Psoas muscle (tissue), 8 donors: ENCODE data around the gene NSG1. TPM values are rescaled to one million over a fixed set of nuclear protein-coding genes. Genes with fewer than 3 reads are reported as not detected.
"Not testable (repeated sequence)": the region's sequence is repeated elsewhere in the genome, so short reads cannot be mapped to it uniquely, and the experiment has no call there.

Source experiments
- ATAC-seq, 4 donors: fragments of 200-7000 bp; cut with Tn5 transposase; one replicate each; pipeline ENCODE4 v1.9.1; 2020; ENCODE audit warnings: moderate library complexity in 3 of 4, mild to moderate bottlenecking in 2 of 4
- DNase-seq, 2 donors: peaks; one replicate each; pipeline ENCODE4 v3.0.0-alpha.2; 2020
- H3K27ac ChIP-seq: fragments of 200-600 bp; one replicate; pipeline ENCODE4 v1.8.0; 2022
- H3K27me3 ChIP-seq, 3 donors: fragments of 200-600 bp in 1 of 3; one replicate each; pipeline versions ENCODE4 v1.6.1 to v1.8.0; 2013 to 2022; ENCODE audit warnings: low read length in 2 of 3, mild to moderate bottlenecking in 2 of 3, moderate library complexity in 1 of 3; ENCODE audit not compliant: insufficient read depth in 3 of 3
- H3K36me3 ChIP-seq, 2 donors: fragments of 200-600 bp in 1 of 2; one replicate each; pipeline versions ENCODE4 v1.6.1 to v1.8.0; 2013 to 2022; ENCODE audit warnings: low read depth in 1 of 2, mild to moderate bottlenecking in 1 of 2, moderate library complexity in 1 of 2; ENCODE audit not compliant: insufficient read depth in 1 of 2
- H3K4me1 ChIP-seq: fragments of 200-600 bp; one replicate; pipeline ENCODE4 v1.8.0; 2022
- H3K4me3 ChIP-seq: fragments of 200-600 bp; one replicate; pipeline ENCODE4 v1.8.0; 2022; ENCODE audit warnings: mild to moderate bottlenecking
- H3K9me3 ChIP-seq: fragments of 200-600 bp; one replicate; pipeline ENCODE4 v1.8.0; 2022
- WGBS, 3 donors: extraction: QIAGEN DNeasy Blood & Tissue Kit; methylation state at CpG; one replicate each; pipeline versions ENCODE4 v1.1.6 to v1.1.7; 2013; 5-methylcytosine and 5-hydroxymethylcytosine counted together
- intact Hi-C, 2 donors: fragments of 100-400 bp; cut with DNase I; formaldehyde crosslinking; loops; one replicate each; pipeline versions ENCODE4 v1.11.0 to v1.14.2; 2022
- polyA plus RNA-seq, 3 donors: library from polyadenylated mRNA; stranded (reverse); fragments of 200-250 nt; gene quantifications; one replicate each; pipeline ENCODE4 v1.2.3, GENCODE V29; 2013
- total RNA-seq, 4 donors: library from RNA; stranded (reverse); fragmentation: NEBNext Ultra II Directional in 2 of 4; extraction: Animal tissue kit (Norgen Biotek cat#: 25700) in 2 of 4; gene quantifications; one replicate each; pipeline versions ENCODE4 v1.2.1 to v1.2.4, GENCODE V29; 2021 to 2023
- TF ChIP-seq, protein P1 (sequence below): fragments of 200-600 bp; IDR thresholded peaks from one replicate; pipeline ENCODE4 v1.8.0; 2022; ENCODE audit warnings: antibody characterized with exemption
- donor health status: healthy with polysubstance abuse.
- donor health status: DM: no; HTN: no; CAD: no; lungs with moderate emphysema.
- donor health status: Bipolar disorder and iron deficiency.
- donor health status: healthy.
- donor health status: DM: yes; HTN: yes; CAD: no.
- donor health status: DM: no; HTN: no; CAD: no.
- donor health status: DM: no; HTN: no; CAD: no.
- donor health status: DM: yes; HTN: yes; CAD: no.

Gene NSG1
- total and polyA plus RNA-seq, 7 donors, result 0.11 to 0.50 (median 0.28) TPM; not detected in 2

DNA sequence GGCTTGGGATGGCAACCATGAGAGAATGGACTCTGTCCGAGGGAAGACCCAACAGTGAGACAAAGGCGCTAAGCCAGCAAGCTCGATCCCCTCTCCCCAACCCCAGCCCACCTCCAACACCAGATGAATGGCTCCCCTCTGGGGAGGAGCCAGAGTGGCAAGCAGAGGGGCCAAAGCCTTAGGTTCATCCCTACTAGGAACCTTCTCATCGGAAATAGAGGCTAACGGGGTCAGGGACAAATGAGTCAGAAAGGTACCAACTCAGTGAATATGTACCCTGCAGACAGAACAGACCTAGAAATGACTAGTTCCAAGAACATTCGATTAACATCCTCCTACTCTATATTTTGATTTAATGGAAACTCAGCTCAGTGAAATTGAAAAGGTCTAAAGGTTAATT, 73.9 kb downstream of the NSG1 start:
- TF ChIP-seq, protein P1, sequence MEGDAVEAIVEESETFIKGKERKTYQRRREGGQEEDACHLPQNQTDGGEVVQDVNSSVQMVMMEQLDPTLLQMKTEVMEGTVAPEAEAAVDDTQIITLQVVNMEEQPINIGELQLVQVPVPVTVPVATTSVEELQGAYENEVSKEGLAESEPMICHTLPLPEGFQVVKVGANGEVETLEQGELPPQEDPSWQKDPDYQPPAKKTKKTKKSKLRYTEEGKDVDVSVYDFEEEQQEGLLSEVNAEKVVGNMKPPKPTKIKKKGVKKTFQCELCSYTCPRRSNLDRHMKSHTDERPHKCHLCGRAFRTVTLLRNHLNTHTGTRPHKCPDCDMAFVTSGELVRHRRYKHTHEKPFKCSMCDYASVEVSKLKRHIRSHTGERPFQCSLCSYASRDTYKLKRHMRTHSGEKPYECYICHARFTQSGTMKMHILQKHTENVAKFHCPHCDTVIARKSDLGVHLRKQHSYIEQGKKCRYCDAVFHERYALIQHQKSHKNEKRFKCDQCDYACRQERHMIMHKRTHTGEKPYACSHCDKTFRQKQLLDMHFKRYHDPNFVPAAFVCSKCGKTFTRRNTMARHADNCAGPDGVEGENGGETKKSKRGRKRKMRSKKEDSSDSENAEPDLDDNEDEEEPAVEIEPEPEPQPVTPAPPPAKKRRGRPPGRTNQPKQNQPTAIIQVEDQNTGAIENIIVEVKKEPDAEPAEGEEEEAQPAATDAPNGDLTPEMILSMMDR, result no peak
- Histone ChIP-seq H3K9me3 (no peaks in the 10 kb centered on the region), H3K27me3 (no peaks in the 10 kb centered on the region), H3K4me3 (no peak overlapping the region), H3K4me1 (no peaks in the 10 kb centered on the region), H3K36me3 (peaks cover 3 to 45% of the 10 kb centered on the region in 2 donors), H3K27ac (no peak overlapping the region)
- intact Hi-C loops, result no loop called here
- WGBS, 3 donors, result 93 to 98% (median 97%) methylated on average over 6 of the region's 6 CpGs
- no peak for ATAC-seq
- no peak for DNase-seq

DNA sequence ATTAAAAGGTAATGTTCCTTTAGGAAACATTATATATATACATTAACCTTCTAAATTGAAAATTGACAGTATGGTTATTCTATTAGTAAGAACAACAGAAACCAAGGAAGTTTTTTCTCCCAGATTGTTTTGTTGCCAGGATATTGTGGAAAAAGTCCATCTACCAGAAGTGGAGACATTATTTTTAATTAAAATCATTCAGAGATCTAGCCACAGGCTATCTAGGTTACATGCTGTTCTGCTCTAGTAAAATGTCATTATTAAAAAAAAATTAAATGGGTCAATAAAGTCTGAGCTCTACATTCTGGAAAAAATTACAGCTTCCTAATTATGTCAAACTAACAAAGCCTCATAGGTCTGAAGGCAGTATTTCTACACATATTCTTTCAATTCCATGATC, 74.3 kb downstream of the NSG1 start:
- TF ChIP-seq, protein P1, result no peak
- Histone ChIP-seq H3K9me3 (no peaks in the 10 kb centered on the region), H3K36me3 (peaks cover 3 to 45% of the 10 kb centered on the region in 2 donors), H3K4me3 (no peak overlapping the region), H3K27ac (no peak overlapping the region), H3K27me3 (no peaks in the 10 kb centered on the region), H3K4me1 (no peaks in the 10 kb centered on the region)
- intact Hi-C loops, result no loop called here
- DNase-seq (no peak), ATAC-seq (no peak)

DNA sequence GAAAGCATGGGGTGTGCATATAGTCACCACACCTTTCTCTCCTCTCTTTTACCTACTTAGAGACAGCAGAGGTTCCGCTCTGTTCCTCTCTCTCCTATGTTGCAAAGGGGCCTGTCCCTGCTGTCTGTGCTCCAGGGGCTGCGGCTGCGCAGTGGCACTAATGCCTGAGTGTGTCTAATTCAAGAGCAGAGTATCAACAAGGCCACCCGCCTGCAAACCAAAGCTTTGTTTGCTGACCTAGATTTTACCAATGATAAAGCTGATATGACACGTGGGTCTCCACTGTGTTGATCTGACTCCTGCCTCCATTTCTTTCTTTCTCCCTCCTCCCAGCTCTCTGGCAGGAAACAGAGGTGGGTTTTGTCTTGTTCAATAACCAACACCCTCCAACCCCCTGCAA, 74.9 kb downstream of the NSG1 start:
- no peak for ATAC-seq
- intact Hi-C loops, result no loop called here
- Histone ChIP-seq H3K27me3 (no peaks in the 10 kb centered on the region), H3K4me1 (no peaks in the 10 kb centered on the region), H3K4me3 (no peak overlapping the region), H3K36me3 (peaks cover 3 to 45% of the 10 kb centered on the region in 2 donors), H3K27ac (no peak overlapping the region), H3K9me3 (no peaks in the 10 kb centered on the region)
- TF ChIP-seq, protein P1, result no peak
- WGBS, 3 donors, result 87 to 94% (median 91%) methylated on average over 5 of the region's 5 CpGs
- DNase-seq, result peak in 1 of 2 donors; percentile 20

DNA sequence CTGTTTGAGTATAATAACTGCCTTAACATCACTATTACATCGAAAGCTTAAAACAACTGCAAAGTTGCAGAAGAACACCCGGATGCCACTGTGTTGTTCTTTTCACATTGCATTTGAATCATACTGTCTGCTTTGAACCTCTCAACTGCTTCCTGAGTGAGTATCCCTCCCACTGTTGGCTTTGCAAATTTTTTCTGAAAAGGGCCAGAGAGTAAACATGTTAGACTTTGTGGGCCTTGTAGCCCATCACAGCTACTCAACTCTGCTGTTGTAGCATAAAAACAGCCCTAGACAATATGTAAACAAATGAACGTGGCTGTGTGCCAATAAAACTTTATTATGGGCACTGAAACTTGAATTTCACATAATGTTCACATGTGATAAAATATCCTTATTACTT, 76.1 kb downstream of the NSG1 start:
- Histone ChIP-seq H3K27ac (no peak overlapping the region), H3K9me3 (no peaks in the 10 kb centered on the region), H3K36me3 (peaks cover 3 to 45% of the 10 kb centered on the region in 2 donors), H3K4me1 (no peaks in the 10 kb centered on the region), H3K27me3 (no peaks in the 10 kb centered on the region), H3K4me3 (no peak overlapping the region)
- DNase-seq, result no peak
- intact Hi-C loops, result no loop called here
- WGBS, 3 donors, result 65 to 68% (median 68%) methylated on average over 3 of the region's 3 CpGs
- ATAC-seq, result no peak
- TF ChIP-seq, protein P1, result no peak

DNA sequence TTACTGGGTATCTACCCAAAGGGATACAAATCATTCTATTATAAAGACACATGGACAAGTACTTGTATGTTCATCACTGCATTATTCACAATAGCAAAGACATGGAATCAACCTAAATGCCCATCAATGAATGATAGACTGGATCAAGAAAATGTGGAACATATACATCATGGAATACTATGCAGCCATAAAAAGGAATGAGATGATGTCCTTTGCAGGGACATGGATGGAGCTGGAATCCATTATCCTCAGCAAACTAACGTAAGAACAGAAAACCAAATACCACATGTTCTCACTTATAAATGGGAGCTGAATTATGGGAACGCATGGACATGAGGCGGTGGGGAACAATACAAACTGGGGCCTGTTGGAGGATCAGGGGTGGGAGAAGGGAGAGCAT, 78.3 kb downstream of the NSG1 start:
- WGBS, 3 donors, result 98 to 100% (median 99%) methylated on average over 3 of the region's 3 CpGs
- H3K27ac ChIP-seq, DNase-seq, ATAC-seq, H3K27me3 ChIP-seq, H3K4me3 ChIP-seq, H3K9me3 ChIP-seq, H3K4me1 ChIP-seq, intact Hi-C loops: not testable (repeated sequence)
- H3K36me3 ChIP-seq, result peaks cover 6 to 54% of the 10 kb centered on the region in 2 donors

Other genes with a start within 250 kb of the NSG1 start
- gene OTOP1, start 160.2 kb upstream of the NSG1 start, total RNA-seq, result not detected
- gene OTOP1, start 160.2 kb upstream of the NSG1 start, polyA plus RNA-seq, result not detected
- gene TMEM128, start 138.9 kb upstream of the NSG1 start, total RNA-seq, result 1 to 10 TPM; 5.5 to 7.8 (median 6.5) TPM
- gene TMEM128, start 138.9 kb upstream of the NSG1 start, polyA plus RNA-seq, result 1 to 10 TPM; 6.5 to 7.4 (median 7.0) TPM
- gene LYAR, start 96.9 kb upstream of the NSG1 start, total RNA-seq, result 10 to 100 TPM; 12.8 to 26.6 (median 15.1) TPM
- 10 to 100 TPM; 17.7 to 60.8 (median 38.7) TPM for gene LYAR, start 96.9 kb upstream of the NSG1 start, polyA plus RNA-seq
- 1 to 10 TPM; 3.4 to 7.0 (median 6.0) TPM for gene ZBTB49, start 96.9 kb upstream of the NSG1 start, total RNA-seq
- 1 to 10 TPM; 2.5 to 4.2 (median 3.0) TPM for gene ZBTB49, start 96.9 kb upstream of the NSG1 start, polyA plus RNA-seq
- gene STX18, start 154.9 kb downstream of the NSG1 start, total RNA-seq, result 10 to 100 TPM; 12.1 to 21.1 (median 19.4) TPM
- 10 to 100 TPM; 21.7 to 29.7 (median 24.3) TPM for gene STX18, start 154.9 kb downstream of the NSG1 start, polyA plus RNA-seq